HCT116 (cell line): Measurements from ENCODE around the gene B3GALT5. TPM values are rescaled to one million over a fixed set of nuclear protein-coding genes. Genes with fewer than 3 reads are reported as not detected.

Experiments used
- ATAC-seq: fragments of 200-7000 bp; cut with Tn5 transposase; 2 replicates; pipeline ENCODE4 v1.9.1; 2020; ENCODE audit warnings: mild to moderate bottlenecking, moderate library complexity
- BruUV-seq: library from RNA; stranded (reverse); fragments of 400-500 nt; replicated peaks from 2 replicates; lab custom pipeline; 2021; lab: Mats Ljungman, UMichigan
- CTCF ChIA-PET: fragments of 300-600 bp; sonication (Branson Sonifier 250); formaldehyde crosslinking; loops from one replicate; lab custom pipeline; 2021; ENCODE audit warnings: antibody characterized with exemption; lab: Charles Lee
- POLR2A ChIA-PET: fragments of 300-600, 350-600 bp; sonication (Branson Sonifier 250); formaldehyde crosslinking; loops from one replicate; lab custom pipeline; 2021; ENCODE audit warnings: antibody characterized with exemption; lab: Charles Lee
- RAD21 ChIA-PET, 2 experiments: fragments of 300-600 bp; sonication (Branson Sonifier 250); formaldehyde crosslinking; loops; one replicate each; lab custom pipeline; 2023; ENCODE audit warnings: low total read pairs in 2 of 2; ENCODE audit not compliant: uncharacterized antibody in 2 of 2, unreplicated experiment in 2 of 2, low non-redundant PET in 1 of 2; lab: Charles Lee
- DNase-seq: peaks from one replicate; pipeline ENCODE4 v3.0.0-alpha.2; 2010; ENCODE audit warnings: low read depth, low spot score
- H2AFZ ChIP-seq: fragments of 200-600 bp; shearing (Covaris generic), sonication (generic); 2 replicates; pipeline ENCODE4 v1.6.1; 2017; ENCODE audit warnings: low read depth, mixed run types, mixed read lengths, antibody characterized with exemption, low read length; ENCODE audit not compliant: poor library complexity, severe bottlenecking
- H3K27ac ChIP-seq: 2 replicates; pipeline ENCODE4 v1.5.1; 2012; ENCODE audit warnings: low read depth, low read length
- H3K27me3 ChIP-seq: fragments of 200-600 bp; sonication (generic); 2 replicates; pipeline ENCODE4 v1.6.1; 2016; ENCODE audit warnings: mixed run types, low read length, mixed read lengths; ENCODE audit not compliant: insufficient read depth
- H3K36me3 ChIP-seq, 2 experiments: fragments of 200-500 bp in 1 of 2; fragments of 200-600 bp in 1 of 2; sonication (Bioruptor generic) in 1 of 2; sonication (generic) in 1 of 2; 2 replicates each; pipeline versions ENCODE4 v1.5.1 to v1.6.1; 2014 to 2016; ENCODE audit warnings: low read length in 2 of 2, inconsistent platforms in 1 of 2, mixed read lengths in 1 of 2, mixed run types in 1 of 2; ENCODE audit not compliant: insufficient read depth in 2 of 2, control insufficient read depth in 1 of 2
- H3K4me1 ChIP-seq, 2 experiments: fragments of 200-600 bp in 1 of 2; sonication (generic) in 1 of 2; 2 replicates each; pipeline versions ENCODE4 v1.5.1 to v1.6.1; 2012 to 2017; ENCODE audit warnings: low read length in 2 of 2, inconsistent platforms in 1 of 2, mild to moderate bottlenecking in 1 of 2, mixed read lengths in 1 of 2, mixed run types in 1 of 2, moderate library complexity in 1 of 2; ENCODE audit not compliant: insufficient read depth in 2 of 2, control insufficient read depth in 1 of 2
- H3K4me2 ChIP-seq: fragments of 200-600 bp; sonication (generic); 2 replicates; pipeline ENCODE4 v1.6.1; 2017; ENCODE audit warnings: mixed run types, low read length, mixed read lengths
- H3K4me3 ChIP-seq, 2 experiments: fragments of 200-600 bp in 1 of 2; sonication (generic) in 1 of 2; replicated peaks in 1 of 2; 2 replicates each; pipeline ENCODE4 v1.5.1; 2011 to 2016; ENCODE audit warnings: low read length in 2 of 2, control low read depth in 1 of 2, low read depth in 1 of 2, mild to moderate bottlenecking in 1 of 2, mixed read lengths in 1 of 2, mixed run types in 1 of 2
- H3K79me2 ChIP-seq: fragments of 200-600 bp; sonication (generic); 2 replicates; pipeline ENCODE4 v1.6.1; 2017; ENCODE audit warnings: mild to moderate bottlenecking, mixed run types, low read length, moderate library complexity, mixed read lengths; ENCODE audit not compliant: insufficient read depth
- H3K9ac ChIP-seq: fragments of 200-600 bp; sonication (generic); 2 replicates; pipeline ENCODE4 v1.6.1; 2016; ENCODE audit warnings: low read length, mixed read lengths
- H3K9me2 ChIP-seq: fragments of 200-600 bp; sonication (generic), shearing (Covaris generic); 2 replicates; pipeline ENCODE4 v1.6.1; 2017; ENCODE audit warnings: mixed run types, mild to moderate bottlenecking, moderate library complexity; ENCODE audit not compliant: insufficient read depth
- H3K9me3 ChIP-seq, 2 experiments: fragments of 200-500 bp in 1 of 2; fragments of 200-600 bp in 1 of 2; sonication (Bioruptor generic) in 1 of 2; sonication (generic) in 1 of 2; 2 replicates each; pipeline ENCODE4 v1.6.1; 2014 to 2017; ENCODE audit warnings: low read length in 2 of 2, mixed read lengths in 2 of 2, inconsistent platforms in 1 of 2, low read depth in 1 of 2, mild to moderate bottlenecking in 1 of 2, mixed run types in 1 of 2, moderate library complexity in 1 of 2; ENCODE audit not compliant: control insufficient read depth in 1 of 2, insufficient read depth in 1 of 2
- H4K20me1 ChIP-seq: fragments of 200-600 bp; sonication (generic), shearing (Covaris generic); 2 replicates; pipeline ENCODE4 v1.6.1; 2017; ENCODE audit warnings: mixed run types, mild to moderate bottlenecking, moderate library complexity; ENCODE audit not compliant: insufficient read depth
- CEBPB ChIP-seq: IDR thresholded peaks from 2 replicates; pipeline ENCODE4 v1.6.1; 2012; ENCODE audit warnings: low read depth
- CTCF ChIP-seq, 3 experiments: fragments of 200-600 bp in 1 of 3; sonication (generic) in 1 of 3; IDR thresholded peaks in 2 of 3; conservative IDR thresholded peaks in 1 of 3; 2 replicates each; pipeline ENCODE4 v1.5.1; 2012 to 2017; ENCODE audit warnings: low read depth in 2 of 3, low read length in 2 of 3, antibody characterized with exemption in 1 of 3, borderline replicate concordance in 1 of 3, control low read depth in 1 of 3, mild to moderate bottlenecking in 1 of 3, mixed read lengths in 1 of 3, mixed run types in 1 of 3, moderate library complexity in 1 of 3; ENCODE audit not compliant: insufficient read depth in 1 of 3
- EGR1 ChIP-seq: IDR thresholded peaks from 2 replicates; pipeline ENCODE4 v1.6.1; 2012; ENCODE audit warnings: low read depth
- ELF1 ChIP-seq: IDR thresholded peaks from 2 replicates; pipeline ENCODE4 v1.6.1; 2012; ENCODE audit warnings: low read depth, borderline replicate concordance
- EZH2 ChIP-seq: fragments of 200-600 bp; sonication (generic); IDR thresholded peaks from 2 replicates; pipeline ENCODE4 v1.6.1; 2017; ENCODE audit warnings: antibody characterized with exemption, mixed run types
- EZH2phosphoT487 ChIP-seq: fragments of 200-600 bp; IDR thresholded peaks from 2 replicates; pipeline ENCODE4 v1.6.1; 2018; ENCODE audit warnings: antibody characterized with exemption, borderline replicate concordance
- RAD21 ChIP-seq: IDR thresholded peaks from 2 replicates; pipeline ENCODE4 v1.6.1; 2012; ENCODE audit warnings: low read depth, mild to moderate bottlenecking
- SP1 ChIP-seq: IDR thresholded peaks from 2 replicates; pipeline ENCODE4 v1.6.1; 2012; ENCODE audit warnings: low read depth
- ZBTB33 ChIP-seq: IDR thresholded peaks from 2 replicates; pipeline ENCODE4 v1.6.1; 2011; ENCODE audit warnings: mild to moderate bottlenecking, low read length, moderate library complexity; ENCODE audit not compliant: insufficient replicate concordance; ENCODE audit errors: extremely low read depth
- ZNF274 ChIP-seq: fragments of 200-500 bp; sonication (Bioruptor generic); IDR thresholded peaks from 2 replicates; pipeline ENCODE4 v1.6.1; 2014; ENCODE audit warnings: mild to moderate bottlenecking, low read depth, low read length, inconsistent platforms
- intact Hi-C: fragments of 100-400 bp; cut with micrococcal nuclease; formaldehyde crosslinking; loops from 2 replicates; pipeline ENCODE4 v1.10.0; 2022
- total RNA-seq: library from RNA; stranded (reverse); gene quantifications from one replicate; pipeline ENCODE4 v1.2.1, GENCODE V29; 2021; ENCODE audit not compliant: unreplicated experiment

B3GALT5 gene
- total RNA-seq, 1 experiment from 2014 or later = 1.2 TPM

DNA sequence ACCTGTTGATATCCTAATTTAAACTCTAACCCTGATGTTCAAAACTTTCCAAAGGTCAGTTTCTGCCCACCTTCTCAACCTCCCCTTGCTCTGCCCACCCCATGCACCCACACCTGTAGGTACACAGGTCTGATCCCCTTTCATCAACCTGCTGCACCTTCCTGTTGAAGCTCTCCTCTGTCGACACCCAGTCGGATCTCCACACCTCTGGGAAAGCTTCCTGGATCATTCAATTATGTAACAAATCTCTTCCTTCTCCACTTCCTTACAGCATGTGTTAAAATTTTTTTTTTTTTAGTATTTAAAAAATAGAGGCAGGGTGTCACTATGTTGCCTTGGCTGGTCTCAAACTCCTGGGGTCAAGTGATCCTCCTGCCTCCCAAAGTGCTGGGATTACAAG, 87.6 kb downstream of the B3GALT5 start (continued):
- no peak for TF ChIP-seq SP1
- no peak for TF ChIP-seq CTCF (IDR thresholded peaks at IDR 0.05 in 2 of 3, conservative IDR thresholded peaks at IDR 0.05 in 1 of 3; ENCODE audit: borderline replicate concordance in 1 of 3, insufficient read depth in 1 of 3, low read depth in 2 of 3, low read length in 2 of 3)
- TF ChIP-seq EZH2phosphoT487 = no peak
- no peak for TF ChIP-seq EGR1
- no peak for TF ChIP-seq CEBPB

GRCh38 chr21:39703578-39703977, 90.8 kb downstream of the B3GALT5 start:
- no peaks in the 10 kb centered on the region for H3K9me3 ChIP-seq
- H3K9me2 ChIP-seq = no peaks in the 10 kb centered on the region
- H3K36me3 ChIP-seq = no peaks in the 10 kb centered on the region
- no peak overlapping the region for H3K9ac ChIP-seq
- H2AFZ ChIP-seq = no peak overlapping the region
- POLR2A ChIA-PET = no interaction called here
- CTCF ChIA-PET = no interaction called here
- H3K79me2 ChIP-seq = no peaks in the 10 kb centered on the region
- no peaks in the 10 kb centered on the region for H3K4me1 ChIP-seq
- ATAC-seq = no peak
- no peak overlapping the region for H3K4me3 ChIP-seq
- DNase-seq = no peak
- no peak for TF ChIP-seq ZNF274
- TF ChIP-seq ZBTB33 = no peak
- no peak for TF ChIP-seq SP1
- TF ChIP-seq EZH2 = no peak
- no peak for TF ChIP-seq RAD21
- TF ChIP-seq ELF1 = no peak
- intact Hi-C loops = no loop called here
- no peaks in the 10 kb centered on the region for H3K27me3 ChIP-seq
- no peak overlapping the region for H3K27ac ChIP-seq
- no peak overlapping the region for H3K4me2 ChIP-seq
- no TSS peak for BruUV-seq
- RAD21 ChIA-PET = no interaction called here
- H4K20me1 ChIP-seq = no peaks in the 10 kb centered on the region
